Immature natural killer cell (primary cell): ENCODE data around the gene DDX6. TPM values are rescaled to one million over a fixed set of nuclear protein-coding genes. Genes with fewer than 3 reads are reported as not detected.
A peak's percentile ranks its signal among the peaks of the same experiment; 100 is the strongest.

Source experiments
- DNase-seq, 3 donors: peaks; one replicate each; pipeline ENCODE4 v3.0.0; 2022; ENCODE audit warnings: mixed read lengths in 1 of 3
- H3K27ac Mint-ChIP-seq, 6 donors: one replicate each; pipeline ENCODE4 v1.8.0; 2020; ENCODE audit warnings: mixed read lengths in 6 of 6, mild to moderate bottlenecking in 5 of 6, inconsistent platforms in 4 of 6, moderate library complexity in 3 of 6
- H3K27me3 Mint-ChIP-seq, 3 donors: one replicate each; pipeline ENCODE4 v1.8.0; 2020 to 2021; ENCODE audit warnings: low read depth in 3 of 3, mild to moderate bottlenecking in 3 of 3, mixed read lengths in 3 of 3, moderate library complexity in 3 of 3, inconsistent platforms in 1 of 3
- H3K36me3 Mint-ChIP-seq, 3 donors: one replicate each; pipeline ENCODE4 v1.8.0; 2020; ENCODE audit warnings: mixed read lengths in 3 of 3, inconsistent platforms in 2 of 3, mild to moderate bottlenecking in 2 of 3
- H3K4me1 Mint-ChIP-seq, 2 donors: one replicate each; pipeline ENCODE4 v1.8.0; 2020; ENCODE audit warnings: inconsistent platforms in 2 of 2, mild to moderate bottlenecking in 2 of 2, mixed read lengths in 2 of 2, moderate library complexity in 1 of 2
- H3K4me3 Mint-ChIP-seq, 5 donors: one replicate each; pipeline ENCODE4 v1.8.0; 2020; ENCODE audit warnings: mild to moderate bottlenecking in 5 of 5, mixed read lengths in 5 of 5, inconsistent platforms in 3 of 5, moderate library complexity in 3 of 5
- H3K9me3 Mint-ChIP-seq, 6 donors: one replicate each; pipeline ENCODE4 v1.8.0; 2020; ENCODE audit warnings: mild to moderate bottlenecking in 6 of 6, mixed read lengths in 6 of 6, inconsistent platforms in 4 of 6, moderate library complexity in 3 of 6
- polyA plus RNA-seq, 3 donors: library from polyadenylated mRNA; unstranded; fragments of 300-500 nt; fragmentation: Illumina TruSeq; gene quantifications; one replicate each; pipeline ENCODE4 v1.2.3, GENCODE V29; 2021

DDX6 gene
- polyA plus RNA-seq, 3 donors from 2014 or later: 61.4 to 124 (median 90.2) TPM

DNA sequence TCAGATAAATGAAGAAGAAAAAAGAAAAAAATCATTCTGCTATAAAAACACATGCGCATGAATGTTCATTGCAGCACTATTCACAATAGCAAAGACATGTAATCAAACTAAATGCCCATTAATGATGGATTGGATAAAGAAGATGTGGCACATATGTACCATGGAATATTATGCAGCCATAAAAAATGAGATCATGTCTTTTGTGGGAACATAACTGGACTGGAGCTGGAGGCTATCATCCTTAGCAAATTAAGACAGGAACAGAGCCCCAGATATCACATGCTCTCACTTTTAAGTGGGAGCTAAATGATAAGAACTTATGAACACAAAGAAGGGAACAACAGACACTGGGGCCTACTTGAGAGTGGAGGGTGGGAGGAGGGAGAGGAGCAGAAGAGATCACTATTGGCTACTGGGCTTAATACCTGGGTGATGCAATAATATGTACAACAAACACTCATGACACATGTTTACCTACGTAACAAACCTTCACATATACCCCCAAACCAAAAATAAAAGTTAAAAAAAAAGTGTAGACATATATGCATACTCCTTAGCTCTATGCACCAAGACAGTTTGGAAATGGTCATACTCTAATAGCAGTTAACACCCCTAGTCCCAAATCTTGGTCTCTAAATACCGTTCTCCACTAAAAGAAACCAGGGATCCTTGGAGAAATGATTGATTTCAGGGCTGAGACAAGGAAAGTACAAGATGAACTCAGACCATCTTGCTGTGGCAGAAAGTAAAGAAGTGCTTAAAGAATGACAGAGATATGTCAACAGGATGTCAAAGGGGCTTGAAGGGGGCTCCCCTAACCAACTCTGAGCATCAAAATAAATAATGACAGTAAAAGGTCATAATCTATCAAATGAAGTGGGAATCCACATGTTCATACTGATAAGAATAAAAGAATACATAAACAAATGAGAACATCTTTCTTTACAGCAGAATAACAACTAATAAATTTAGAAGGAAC is 17.1 kb upstream of the DDX6 start:
- H3K36me3 Mint-ChIP-seq: no peaks in the 10 kb centered on the region
- H3K27me3 Mint-ChIP-seq: peaks cover 2 to 3% (median 3%) of the 10 kb centered on the region in 3 donors
- H3K4me3 Mint-ChIP-seq: no peak overlapping the region
- H3K9me3 Mint-ChIP-seq: no peaks in the 10 kb centered on the region
- H3K27ac Mint-ChIP-seq: peak overlapping the region in 1 of 6 donors; percentile 17
- H3K4me1 Mint-ChIP-seq: no peaks in the 10 kb centered on the region
- DNase-seq: no peak

DNA sequence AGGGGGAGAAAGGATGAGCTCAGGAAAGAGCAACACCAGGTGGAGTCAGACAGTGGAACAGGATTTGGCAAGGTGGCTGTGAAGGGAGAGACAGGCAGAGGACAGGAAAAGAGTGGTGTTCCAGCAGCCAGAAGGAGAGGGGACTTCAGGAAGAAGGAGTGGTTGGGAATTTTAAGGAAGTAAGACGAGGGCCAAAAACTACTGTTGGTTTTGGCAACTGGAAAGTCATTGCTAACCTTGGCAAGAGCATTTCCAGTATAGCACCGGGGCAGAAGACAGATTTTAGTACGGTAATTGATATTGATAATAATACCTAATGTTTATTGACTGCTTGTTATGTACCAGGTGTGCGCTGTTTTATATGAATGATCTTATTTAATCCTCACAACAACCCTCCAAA is 15.4 kb upstream of the DDX6 start:
- H3K9me3 Mint-ChIP-seq: no peaks in the 10 kb centered on the region
- H3K27ac Mint-ChIP-seq: peak overlapping the region in 2 of 6 donors; percentile 17 to 23
- no peaks in the 10 kb centered on the region for H3K36me3 Mint-ChIP-seq
- no peak overlapping the region for H3K4me3 Mint-ChIP-seq
- H3K4me1 Mint-ChIP-seq: no peaks in the 10 kb centered on the region
- no peak for DNase-seq
- H3K27me3 Mint-ChIP-seq: peaks cover 2 to 3% (median 2%) of the 10 kb centered on the region in 3 donors

DNA sequence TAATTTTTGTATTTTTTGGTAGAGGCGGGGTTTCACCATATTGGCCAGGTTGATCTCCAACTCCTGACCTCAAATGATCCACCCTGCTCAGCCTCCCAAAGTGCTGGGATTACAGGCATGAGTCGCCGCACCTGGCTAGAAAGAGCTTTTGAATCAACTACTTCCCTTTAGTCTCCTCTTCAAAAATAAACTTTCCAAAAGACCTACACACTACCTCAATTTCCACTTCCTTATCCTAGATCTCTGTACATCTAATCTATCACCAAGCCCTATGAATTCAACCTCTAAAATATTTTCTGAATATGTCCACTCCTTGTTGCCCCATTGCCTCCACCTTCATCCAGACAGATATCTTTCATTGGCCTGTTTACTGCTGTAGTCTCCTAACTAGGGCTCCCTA is 13.1 kb upstream of the DDX6 start:
- Mint-ChIP-seq H3K9me3 (no peaks in the 10 kb centered on the region), H3K4me3 (no peak overlapping the region), H3K4me1 (no peaks in the 10 kb centered on the region), H3K27me3 (peaks cover 3 to 5% (median 4%) of the 10 kb centered on the region in 3 donors), H3K27ac (peak overlapping the region in 1 of 6 donors; percentile 6), H3K36me3 (no peaks in the 10 kb centered on the region)
- no peak for DNase-seq

GRCh38 chr11:118799372-118799771 is 8.4 kb upstream of the DDX6 start:
- H3K27ac Mint-ChIP-seq: no peak overlapping the region

DNA sequence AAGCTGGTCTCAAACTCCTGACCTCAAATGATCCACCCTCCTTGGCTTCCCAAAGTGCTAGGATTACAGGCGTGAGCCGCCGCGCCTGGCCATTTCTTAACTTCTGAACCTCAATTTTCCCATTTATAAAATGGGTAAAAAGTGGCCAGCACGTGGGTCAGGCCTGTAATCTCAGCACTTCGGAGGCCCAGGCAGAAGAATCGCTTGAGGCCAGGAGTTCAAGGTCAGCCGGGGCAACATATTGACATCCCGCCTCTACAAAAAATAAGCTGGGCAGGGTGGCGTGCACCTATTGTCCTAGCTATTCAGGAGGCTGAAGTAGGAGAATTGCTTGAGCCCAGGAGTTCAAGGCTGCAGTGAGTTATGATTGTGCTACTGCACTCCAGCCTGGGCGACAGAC is 6.5 kb upstream of the DDX6 start:
- no peaks in the 10 kb centered on the region for H3K9me3 Mint-ChIP-seq
- no peak overlapping the region for H3K27ac Mint-ChIP-seq
- no peak overlapping the region for H3K4me3 Mint-ChIP-seq
- DNase-seq: no peak
- H3K4me1 Mint-ChIP-seq: peaks cover 8 to 9% of the 10 kb centered on the region in 2 donors
- peaks cover 3 to 7% (median 3%) of the 10 kb centered on the region in 3 donors for H3K27me3 Mint-ChIP-seq
- H3K36me3 Mint-ChIP-seq: no peaks in the 10 kb centered on the region

More at GRCh38 chr11:118799372-118799771, 8.4 kb upstream of the DDX6 start:
- Mint-ChIP-seq H3K9me3 (no peaks in the 10 kb centered on the region), H3K27me3 (peaks cover 3 to 5% (median 3%) of the 10 kb centered on the region in 3 donors), H3K4me3 (no peak overlapping the region), H3K36me3 (no peaks in the 10 kb centered on the region), H3K4me1 (no peaks in the 10 kb centered on the region)
- no peak for DNase-seq

GRCh38 chr11:118792570-118793124 is 1.7 kb upstream of the DDX6 start:
- H3K27me3 Mint-ChIP-seq: peaks cover 3 to 32% (median 27%) of the 10 kb centered on the region in 3 donors
- peak overlapping the region; percentile 96 to 99 (median 98) for H3K4me3 Mint-ChIP-seq
- H3K27ac Mint-ChIP-seq: peak overlapping the region; percentile 93 to 100 (median 98)
- H3K9me3 Mint-ChIP-seq: no peaks in the 10 kb centered on the region
- peak; percentile 65 to 71 (median 70) for DNase-seq
- no peaks in the 10 kb centered on the region for H3K36me3 Mint-ChIP-seq
- peaks cover 33 to 34% of the 10 kb centered on the region in 2 donors for H3K4me1 Mint-ChIP-seq

GRCh38 chr11:118791961-118792569 is 1.1 kb upstream of the DDX6 start:
- Mint-ChIP-seq H3K27me3 (peaks cover 3 to 32% (median 27%) of the 10 kb centered on the region in 3 donors), H3K9me3 (no peaks in the 10 kb centered on the region), H3K4me1 (peaks cover 38 to 40% of the 10 kb centered on the region in 2 donors), H3K4me3 (peak overlapping the region; percentile 96 to 99 (median 98)), H3K27ac (peak overlapping the region; percentile 97 to 100 (median 98)), H3K36me3 (no peaks in the 10 kb centered on the region)
- peak; percentile 18 to 32 (median 20) for DNase-seq

DNA sequence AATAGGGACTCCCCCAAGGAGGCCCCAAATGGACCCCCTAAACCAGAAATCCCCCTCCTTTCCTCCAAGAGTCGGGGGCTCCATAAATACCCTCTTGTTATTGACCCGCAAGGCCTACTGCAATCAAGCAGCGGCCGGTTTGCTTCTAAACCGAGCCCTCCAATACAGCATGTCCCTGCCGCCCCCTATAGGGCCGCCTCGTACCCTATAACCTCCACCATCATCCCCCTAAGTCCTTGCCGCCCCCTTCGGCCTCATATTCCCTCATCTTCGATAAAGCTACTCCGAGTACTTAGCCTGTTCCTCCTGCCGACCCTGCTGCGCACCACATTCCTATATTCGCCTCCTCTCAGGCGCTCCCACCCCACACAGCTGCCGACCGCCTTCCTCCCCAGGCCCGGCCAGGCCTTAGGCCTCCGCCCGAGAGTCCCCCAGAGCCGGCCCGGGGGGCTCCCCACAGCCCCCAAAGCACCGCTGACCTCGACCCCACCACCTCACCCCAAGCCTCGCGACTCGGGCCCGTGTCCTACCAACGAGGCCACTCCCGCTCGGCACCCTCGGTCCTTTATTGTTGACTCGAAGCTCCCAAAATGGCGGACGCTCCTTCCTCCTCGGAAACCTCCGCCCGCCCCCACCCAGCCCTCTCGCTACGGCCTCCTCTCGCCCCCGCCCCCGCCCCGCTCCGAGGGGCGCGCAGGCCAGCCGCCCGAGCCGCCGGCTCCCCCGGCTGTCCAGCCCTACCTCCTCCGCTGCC is 430 bp downstream of the DDX6 start:
- Mint-ChIP-seq H3K4me3 (peak overlapping the region; percentile 96 to 99 (median 98)), H3K9me3 (no peaks in the 10 kb centered on the region), H3K4me1 (peaks cover 53 to 55% of the 10 kb centered on the region in 2 donors), H3K36me3 (peaks cover 0 to 5% (median 0%) of the 10 kb centered on the region in 3 donors), H3K27me3 (peaks cover 3 to 32% (median 29%) of the 10 kb centered on the region in 3 donors), H3K27ac (peak overlapping the region; percentile 97 to 100 (median 98))
- DNase-seq: peak; percentile 52 to 62 (median 57)

- Mint-ChIP-seq H3K4me3 (peak overlapping the region; percentile 96 to 99 (median 98)), H3K27ac (peak overlapping the region; percentile 97 to 100 (median 98)), H3K36me3 (peaks cover 0 to 6% (median 0%) of the 10 kb centered on the region in 3 donors), H3K4me1 (peaks cover 58 to 59% of the 10 kb centered on the region in 2 donors), H3K9me3 (no peaks in the 10 kb centered on the region), H3K27me3 (peaks cover 3 to 32% (median 29%) of the 10 kb centered on the region in 3 donors)
- peak; percentile 62 to 76 (median 71) for DNase-seq
Observed at GRCh38 chr11:118789501-118790356, 1.2 kb downstream of the DDX6 start.

DNA sequence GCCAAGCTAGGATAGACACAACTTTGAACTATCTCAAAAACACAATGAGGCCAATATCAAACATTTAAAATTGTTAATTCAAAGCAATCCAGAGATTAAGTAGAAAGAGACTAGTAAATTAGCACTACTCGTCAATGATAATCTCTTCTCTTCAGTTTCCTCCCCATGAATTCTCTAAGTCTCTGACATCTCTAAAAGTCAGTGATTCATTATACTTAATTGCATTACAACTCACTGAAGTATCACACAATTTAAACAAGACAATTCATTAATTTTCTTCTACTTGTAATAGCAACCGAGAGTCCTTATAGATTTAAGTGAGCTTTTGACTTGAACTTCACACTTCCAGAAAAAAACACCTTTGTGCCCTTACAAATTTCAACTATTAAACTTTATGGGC is 4.3 kb downstream of the DDX6 start:
- Mint-ChIP-seq H3K9me3 (no peaks in the 10 kb centered on the region), H3K36me3 (peaks cover 4 to 10% (median 5%) of the 10 kb centered on the region in 3 donors), H3K27ac (peak overlapping the region; percentile 32 to 99 (median 82)), H3K27me3 (peaks cover 3 to 28% (median 23%) of the 10 kb centered on the region in 3 donors), H3K4me3 (peak overlapping the region; percentile 26 to 66 (median 60)), H3K4me1 (peaks cover 62 to 64% of the 10 kb centered on the region in 2 donors)
- DNase-seq: no peak

GRCh38 chr11:118785362-118785761 is 5.6 kb downstream of the DDX6 start:
- H3K36me3 Mint-ChIP-seq: peaks cover 4 to 14% (median 5%) of the 10 kb centered on the region in 3 donors
- DNase-seq: no peak
- H3K9me3 Mint-ChIP-seq: no peaks in the 10 kb centered on the region
- H3K4me3 Mint-ChIP-seq: peak overlapping the region in 2 of 5 donors; percentile 47 to 62
- H3K4me1 Mint-ChIP-seq: peaks cover 70 to 75% of the 10 kb centered on the region in 2 donors
- peak overlapping the region in 2 of 6 donors; percentile 45 to 99 for H3K27ac Mint-ChIP-seq
- peaks cover 0 to 15% (median 12%) of the 10 kb centered on the region in 3 donors for H3K27me3 Mint-ChIP-seq
